NCI-H748 (cell line): Measurements from ENCODE around the gene IDUA.

Source experiments
- DNase-seq: peaks from one replicate; lab custom pipeline; 2025; ENCODE audit not compliant: unreplicated experiment; lab: John Stamatoyannopoulos, UW

Gene IDUA

DNA sequence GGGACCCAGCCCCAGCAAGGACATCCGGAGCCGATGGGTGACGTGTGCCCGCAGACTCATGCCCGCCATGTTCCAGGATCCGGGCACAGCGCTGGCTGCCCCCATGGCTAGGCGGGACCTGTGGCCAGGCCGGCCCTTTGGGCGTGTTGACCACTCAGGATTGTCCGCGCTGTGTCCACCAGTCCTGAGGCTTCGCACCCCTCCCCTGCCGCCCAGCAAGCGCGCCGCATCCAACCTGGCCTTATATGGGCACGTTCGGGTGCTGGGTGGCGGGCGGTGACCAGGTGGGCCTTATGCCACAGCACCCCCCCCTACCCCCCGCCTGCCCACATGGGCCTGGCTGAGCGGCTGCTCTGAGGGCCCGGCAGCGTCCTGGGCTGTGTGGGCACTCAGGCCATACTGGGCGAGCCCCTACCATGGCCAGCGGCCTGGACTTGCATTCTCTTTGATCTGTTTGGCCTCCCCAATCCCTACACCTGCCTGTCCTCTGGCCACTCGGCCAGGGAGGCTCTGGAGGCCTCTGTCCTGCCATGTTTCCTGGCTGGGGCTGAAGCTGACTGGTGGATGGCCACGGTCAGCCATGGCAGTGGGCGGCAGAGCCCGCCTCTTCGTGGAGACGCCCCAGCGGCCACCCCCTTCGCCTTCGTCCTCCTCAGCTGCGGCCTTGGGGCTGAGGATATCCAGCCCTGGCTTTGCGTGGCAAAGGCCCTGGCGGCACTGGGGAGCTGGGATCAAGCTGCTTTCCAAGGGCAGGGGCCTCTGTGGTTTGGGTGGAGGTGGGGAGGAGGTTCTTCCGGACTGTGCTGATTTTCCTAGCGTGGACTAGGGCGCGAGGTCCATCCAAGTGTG lies 26.6 kb downstream of the IDUA start:
- DNase-seq: no peak

DNA sequence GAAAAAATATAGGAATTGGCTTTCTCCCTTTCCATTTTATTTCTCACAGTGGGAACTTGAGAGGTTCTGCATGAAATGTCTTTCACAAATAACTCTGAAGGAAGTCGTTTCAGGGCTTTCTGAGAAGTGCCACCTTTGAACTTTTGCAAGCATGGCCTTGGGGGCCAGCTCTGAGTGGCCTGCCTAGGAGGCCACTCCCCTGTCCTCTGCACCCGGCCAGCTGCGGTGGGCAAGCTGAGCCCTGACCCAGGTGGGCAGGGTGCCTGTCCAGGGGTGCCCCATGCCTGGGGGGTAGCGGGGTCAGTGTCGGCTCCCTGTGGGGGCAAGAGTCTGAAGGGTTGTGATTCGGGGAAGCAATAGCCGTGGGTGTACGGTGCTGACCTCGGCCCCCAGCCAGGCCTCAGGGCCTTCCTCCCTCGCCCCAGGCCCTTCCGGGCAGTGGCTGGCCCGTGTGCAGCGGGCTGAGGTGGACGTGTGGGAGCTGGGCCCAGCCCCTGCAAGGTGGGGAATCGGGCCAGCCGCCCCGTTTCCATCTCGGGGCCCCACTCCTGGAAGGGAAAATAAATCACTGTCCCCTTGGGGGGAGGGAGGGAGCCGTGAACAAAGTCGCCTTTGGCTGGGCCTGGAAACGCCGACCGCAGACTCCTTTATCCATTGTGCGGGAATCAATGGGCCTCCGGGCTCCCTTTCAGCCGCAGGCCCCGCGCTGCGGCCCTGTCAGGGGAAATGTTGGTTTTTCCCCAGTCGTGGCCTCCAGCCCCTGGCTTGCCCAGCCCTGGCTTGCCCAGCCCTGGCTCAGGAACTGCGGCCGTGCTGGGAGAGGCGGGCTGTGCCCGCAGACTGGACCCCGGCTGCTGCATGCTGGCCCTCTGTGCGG lies 27.7 kb downstream of the IDUA start:
- no peak for DNase-seq

DNA sequence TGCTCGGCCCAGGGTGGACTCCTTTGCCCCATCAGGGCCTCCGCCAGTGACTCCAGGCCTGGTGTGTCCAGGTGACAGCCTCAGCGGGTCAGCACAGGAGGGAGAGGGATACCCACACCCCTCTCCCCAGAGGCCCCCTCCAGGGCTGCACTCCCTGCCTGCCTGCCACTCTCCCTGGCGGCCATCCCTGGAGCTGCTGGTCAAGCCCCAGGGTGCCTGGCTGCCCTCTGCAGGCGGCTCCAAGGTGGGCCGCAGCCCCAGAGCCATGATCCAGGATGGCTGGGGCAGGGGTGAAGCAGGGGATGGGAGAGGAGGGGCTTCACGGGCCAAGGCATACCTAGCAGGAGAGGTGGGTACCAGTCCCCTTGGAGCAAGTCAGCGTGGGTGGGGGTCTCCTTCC lies 28.3 kb downstream of the IDUA start:
- DNase-seq: no peak

DNA sequence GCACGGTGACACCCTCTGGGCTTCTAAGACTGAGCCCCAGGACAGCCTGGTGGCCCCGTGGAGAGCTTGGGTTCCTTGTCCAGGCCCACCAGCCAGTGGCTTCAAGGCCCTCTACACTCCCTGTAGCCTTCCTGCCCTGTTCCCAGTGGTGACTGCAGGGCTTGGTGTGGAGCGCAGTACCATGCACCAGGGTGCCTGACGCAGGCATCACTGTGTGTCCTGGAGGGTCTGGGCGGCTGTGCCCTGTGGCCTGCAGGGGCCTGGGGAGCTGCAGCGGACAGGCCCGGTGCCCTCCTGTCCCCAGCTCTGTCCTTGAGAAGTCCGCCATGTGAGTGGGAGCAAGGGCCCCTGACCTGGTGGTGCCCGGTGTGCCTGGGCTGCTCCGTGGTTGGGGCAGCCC lies 28.9 kb downstream of the IDUA start:
- DNase-seq: no peak

DNA sequence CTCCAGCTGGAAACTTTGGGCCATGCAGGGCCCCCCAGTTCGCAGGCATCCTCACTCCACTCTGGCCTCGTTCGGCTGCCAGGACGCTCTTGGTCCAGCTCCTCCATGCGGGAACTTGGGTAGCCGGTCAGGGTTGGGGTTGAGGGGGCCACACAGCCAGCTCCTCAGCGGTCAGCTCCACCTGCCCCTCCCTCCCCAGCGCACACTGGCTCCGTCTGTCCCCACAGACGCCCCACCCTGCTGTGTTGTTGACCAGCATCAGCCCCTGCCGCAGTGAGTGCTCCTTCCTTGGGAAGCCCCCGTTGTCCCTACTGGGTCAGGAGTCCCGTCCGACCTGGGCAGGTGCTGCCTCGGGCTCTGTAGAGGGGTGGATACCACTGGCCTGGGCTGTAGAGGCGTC lies 30.4 kb downstream of the IDUA start:
- DNase-seq: no peak

DNA sequence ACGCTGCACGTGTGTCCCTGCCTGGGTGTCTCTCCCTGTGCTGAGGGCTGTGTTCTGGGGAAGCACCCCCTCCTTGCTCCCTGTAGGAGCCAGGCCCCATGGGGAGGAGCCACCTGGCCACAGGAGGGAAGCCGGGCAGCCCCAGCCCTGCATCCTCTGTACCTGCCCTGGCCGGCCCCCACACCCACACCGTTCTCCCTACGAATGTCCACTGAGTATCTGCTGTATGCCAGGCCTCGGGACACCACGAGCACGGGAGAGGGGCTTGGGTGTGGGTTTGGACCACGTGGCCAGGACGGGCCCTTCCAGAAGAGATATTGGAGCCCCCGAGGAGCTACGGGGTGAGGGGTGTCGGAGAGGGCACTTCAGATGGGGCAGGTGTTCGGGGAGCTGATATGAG lies 30.9 kb downstream of the IDUA start:
- no peak for DNase-seq

DNA sequence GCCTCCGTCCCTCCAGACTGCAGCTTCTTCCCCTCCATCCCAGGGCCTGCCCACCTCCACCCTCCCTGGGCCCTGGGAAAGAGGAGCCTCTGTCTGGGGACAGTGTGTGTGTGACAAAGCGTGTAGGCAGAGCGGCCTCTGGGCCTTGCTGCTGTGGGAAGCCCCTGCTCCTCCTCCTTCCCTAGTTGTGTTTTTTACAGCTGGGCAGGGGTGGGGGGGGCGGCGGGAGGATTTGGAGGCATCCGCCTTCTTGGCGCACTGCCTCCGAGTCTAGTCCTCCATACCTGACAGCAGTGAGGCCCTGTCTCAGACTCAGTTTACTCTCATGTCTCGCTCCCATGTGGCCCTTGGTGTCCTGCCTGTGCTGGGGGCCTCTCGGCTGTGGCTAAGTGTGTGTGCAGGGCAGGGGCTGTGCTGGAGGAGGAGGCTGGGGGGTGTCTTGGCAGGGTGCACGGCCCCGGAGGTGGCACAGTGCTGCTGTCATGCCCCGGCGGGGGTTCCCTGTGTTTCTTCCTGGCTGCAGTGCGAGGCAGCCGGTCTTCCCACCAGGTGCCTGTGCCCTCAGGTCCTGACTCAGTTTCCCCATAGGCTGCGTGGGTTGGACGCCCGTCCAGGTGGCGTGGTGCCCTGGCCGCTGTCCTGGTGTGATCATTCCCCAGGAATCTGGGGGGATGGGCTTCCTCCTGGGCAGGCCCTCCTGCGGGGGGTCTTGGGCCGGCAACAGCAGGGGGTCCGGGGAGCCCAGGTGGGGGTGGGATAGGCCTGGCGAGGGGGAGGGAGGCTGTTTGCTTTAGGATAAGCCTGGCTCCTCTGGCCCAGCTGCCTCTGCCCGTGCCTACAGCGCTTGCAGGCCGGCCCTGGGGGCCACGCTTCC lies 31.5 kb downstream of the IDUA start:
- DNase-seq: no peak

DNA sequence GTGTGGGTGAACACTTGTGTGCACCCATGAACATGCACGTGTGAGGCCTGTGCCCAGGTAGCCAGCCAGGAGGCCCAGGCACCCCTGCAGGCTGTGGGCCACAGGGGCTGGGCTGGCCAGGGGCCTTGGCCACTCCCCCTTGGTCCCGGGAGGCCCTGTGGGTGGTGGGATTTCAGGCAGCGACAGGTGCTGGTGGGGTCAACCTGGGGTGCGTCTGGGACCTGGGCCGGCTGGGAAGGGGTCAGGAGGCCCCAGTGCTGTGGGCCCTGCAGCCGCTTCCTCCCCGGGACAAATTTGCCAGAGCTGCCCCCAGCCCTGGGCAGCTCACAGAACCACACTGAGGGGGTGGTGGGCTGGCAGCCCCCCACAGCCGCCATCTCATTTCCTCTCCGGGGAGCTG lies 32.5 kb downstream of the IDUA start:
- DNase-seq: no peak

DNA sequence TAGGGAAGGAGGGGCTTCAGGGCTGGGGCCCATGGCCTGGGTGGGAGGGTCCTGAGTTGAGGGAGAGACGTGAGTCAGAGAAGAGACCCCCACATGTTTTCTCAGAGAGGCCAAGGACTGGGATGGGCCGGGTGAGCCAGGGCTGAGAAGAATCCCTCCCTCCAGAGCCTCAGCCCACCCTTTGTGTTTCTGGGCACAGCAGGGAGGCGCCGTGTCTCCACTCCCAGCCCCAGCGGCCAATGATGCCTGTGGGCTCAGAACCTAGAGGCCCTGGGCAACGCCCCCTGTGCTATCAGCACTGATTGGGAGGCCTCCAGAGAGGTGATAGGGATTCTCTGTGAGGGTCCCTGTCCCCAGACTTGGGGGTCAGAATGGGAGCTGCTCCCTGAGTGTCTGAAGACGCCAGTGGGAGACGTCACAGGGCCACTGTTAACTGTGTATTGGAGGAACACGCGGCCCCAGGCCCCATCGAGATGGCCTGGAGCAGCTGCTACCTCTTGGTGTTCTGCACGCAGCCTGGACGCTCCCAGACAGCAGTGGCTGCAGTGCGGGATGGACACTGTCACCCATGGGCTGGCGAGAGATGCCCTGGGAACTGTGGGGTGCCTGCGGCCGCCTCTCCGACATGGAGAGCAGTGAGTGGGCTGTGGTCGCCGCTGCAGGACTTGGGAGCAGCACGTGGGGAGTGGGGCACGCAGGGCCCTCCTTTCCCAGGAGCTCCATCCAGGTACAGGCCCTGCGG lies 33.1 kb downstream of the IDUA start:
- no peak for DNase-seq

DNA sequence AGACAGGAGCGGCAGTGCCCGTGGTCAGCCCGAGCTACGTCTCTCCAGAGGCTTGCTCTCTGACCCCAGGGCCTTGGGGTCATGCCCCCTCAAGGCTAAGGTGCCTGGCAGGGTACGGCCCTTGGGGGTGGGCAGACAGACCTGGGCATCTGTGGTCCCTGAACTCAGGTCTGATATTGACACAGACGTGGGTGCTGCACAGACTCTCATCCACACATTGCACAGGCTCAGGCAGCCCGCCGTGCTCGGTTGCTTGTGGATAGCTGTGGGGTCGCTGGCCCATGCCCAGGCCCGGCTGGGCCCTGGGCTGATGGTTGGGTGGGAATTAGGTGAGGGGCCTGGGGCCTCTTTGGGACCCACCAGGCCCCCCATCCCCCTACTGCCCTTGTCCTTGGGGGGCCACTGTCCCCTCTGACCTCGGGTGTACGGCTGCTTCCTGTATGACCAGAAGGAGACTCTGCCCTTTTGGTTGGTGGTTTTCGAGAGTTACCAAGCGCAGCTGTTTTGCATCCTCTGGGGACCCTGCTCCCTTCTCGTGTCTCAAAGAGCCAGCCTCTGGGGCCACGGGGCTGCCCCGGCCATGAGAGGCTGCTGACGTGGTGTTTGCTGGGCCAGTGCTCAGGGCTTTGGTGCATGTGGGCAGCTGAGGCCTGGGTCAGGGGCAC lies 34.7 kb downstream of the IDUA start:
- DNase-seq: no peak

DNA sequence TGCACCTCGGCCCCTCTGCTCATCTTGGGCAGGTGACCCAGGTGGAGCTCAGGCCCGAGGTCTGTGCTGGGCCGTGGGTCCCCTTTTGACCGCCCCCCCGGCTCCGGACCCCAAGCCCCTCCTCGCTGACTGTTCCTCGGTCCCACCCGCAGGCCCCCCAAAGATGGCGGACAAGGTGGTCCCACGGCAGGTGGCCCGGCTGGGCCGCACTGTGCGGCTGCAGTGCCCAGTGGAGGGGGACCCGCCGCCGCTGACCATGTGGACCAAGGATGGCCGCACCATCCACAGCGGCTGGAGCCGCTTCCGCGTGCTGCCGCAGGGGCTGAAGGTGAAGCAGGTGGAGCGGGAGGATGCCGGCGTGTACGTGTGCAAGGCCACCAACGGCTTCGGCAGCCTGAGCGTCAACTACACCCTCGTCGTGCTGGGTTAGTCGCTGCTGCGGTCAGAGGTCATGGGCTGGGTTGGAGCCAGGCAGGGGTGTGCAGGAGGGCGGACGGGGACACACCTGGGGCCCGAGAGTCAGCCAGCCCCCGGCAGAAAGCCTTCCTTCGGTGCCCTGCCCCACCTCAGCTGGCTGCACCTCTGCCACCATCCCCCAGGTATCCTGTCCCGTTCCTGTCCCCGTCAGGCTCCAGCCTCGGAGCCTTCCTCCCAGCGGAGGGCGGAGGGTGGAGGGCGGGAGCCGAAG lies 35.4 kb downstream of the IDUA start:
- DNase-seq: no peak

DNA sequence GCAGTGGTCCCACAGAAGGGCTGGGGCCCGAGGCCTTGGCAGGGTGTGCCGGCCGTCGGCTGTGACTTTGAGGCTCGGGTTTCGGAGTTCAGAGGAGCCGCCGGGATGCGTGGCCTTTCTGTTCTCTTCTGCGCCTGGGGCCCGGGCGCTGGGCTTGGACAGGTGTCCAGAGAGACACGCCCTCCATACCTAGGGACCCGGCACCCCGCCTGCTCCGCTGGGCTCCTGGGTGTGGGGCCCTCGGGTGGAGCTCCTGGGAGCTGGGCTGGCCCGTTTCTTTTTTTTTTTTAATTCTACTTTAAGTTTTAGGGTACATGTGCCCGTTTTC lies 35.9 kb downstream of the IDUA start:
- DNase-seq: no peak

DNA sequence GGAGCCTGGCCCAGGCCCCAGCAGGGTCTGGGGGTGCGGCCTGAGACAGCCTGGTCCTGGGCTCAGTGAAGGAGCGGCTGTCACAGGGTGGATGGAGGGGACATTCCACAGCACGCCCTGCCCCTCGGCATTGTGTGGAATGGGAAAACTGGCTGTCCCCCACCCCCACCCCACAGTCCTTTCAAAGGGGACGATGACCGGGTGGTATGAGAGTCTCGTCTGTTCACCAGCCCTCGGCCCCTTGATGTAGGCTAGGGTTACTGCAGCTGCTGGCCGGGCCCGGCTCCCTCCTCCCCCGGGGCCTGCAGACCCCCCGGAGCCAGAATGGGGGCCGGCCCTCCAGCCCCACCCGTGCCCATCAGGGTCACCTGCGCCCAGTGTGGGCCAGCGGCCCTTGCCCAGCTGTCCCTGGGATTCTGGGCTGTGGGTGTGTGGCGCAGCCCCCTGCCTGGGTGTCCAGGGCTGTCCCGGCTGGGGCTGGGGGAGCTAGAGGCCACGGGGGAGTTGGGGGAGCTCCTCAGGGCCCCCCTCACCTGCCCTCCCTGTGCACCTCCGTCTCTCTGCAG lies 36.3 kb downstream of the IDUA start:
- DNase-seq: no peak

DNA sequence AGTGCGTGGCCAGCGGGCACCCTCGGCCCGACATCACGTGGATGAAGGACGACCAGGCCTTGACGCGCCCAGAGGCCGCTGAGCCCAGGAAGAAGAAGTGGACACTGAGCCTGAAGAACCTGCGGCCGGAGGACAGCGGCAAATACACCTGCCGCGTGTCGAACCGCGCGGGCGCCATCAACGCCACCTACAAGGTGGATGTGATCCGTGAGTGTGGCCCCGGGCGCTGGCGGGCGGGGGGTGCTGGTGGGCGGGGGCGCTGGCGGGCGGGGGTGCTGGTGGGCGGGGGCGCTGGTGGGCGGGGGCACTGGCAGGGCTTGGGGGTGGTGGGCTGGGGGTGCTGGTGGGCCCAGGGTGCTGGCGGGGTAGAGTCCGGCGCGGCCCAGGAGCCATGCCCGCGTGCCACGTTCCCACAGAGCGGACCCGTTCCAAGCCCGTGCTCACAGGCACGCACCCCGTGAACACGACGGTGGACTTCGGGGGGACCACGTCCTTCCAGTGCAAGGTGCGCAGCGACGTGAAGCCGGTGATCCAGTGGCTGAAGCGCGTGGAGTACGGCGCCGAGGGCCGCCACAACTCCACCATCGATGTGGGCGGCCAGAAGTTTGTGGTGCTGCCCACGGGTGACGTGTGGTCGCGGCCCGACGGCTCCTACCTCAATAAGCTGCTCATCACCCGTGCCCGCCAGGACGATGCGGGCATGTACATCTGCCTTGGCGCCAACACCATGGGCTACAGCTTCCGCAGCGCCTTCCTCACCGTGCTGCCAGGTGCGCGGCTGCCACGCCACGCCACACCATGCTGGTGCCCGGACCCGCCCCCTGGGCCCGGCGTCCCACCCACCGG lies 37.3 kb downstream of the IDUA start:
- no peak for DNase-seq

DNA sequence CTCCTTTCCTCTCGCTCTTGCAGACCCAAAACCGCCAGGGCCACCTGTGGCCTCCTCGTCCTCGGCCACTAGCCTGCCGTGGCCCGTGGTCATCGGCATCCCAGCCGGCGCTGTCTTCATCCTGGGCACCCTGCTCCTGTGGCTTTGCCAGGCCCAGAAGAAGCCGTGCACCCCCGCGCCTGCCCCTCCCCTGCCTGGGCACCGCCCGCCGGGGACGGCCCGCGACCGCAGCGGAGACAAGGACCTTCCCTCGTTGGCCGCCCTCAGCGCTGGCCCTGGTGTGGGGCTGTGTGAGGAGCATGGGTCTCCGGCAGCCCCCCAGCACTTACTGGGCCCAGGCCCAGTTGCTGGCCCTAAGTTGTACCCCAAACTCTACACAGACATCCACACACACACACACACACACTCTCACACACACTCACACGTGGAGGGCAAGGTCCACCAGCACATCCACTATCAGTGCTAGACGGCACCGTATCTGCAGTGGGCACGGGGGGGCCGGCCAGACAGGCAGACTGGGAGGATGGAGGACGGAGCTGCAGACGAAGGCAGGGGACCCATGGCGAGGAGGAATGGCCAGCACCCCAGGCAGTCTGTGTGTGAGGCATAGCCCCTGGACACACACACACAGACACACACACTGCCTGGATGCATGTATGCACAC lies 38.2 kb downstream of the IDUA start:
- no peak for DNase-seq

DNA sequence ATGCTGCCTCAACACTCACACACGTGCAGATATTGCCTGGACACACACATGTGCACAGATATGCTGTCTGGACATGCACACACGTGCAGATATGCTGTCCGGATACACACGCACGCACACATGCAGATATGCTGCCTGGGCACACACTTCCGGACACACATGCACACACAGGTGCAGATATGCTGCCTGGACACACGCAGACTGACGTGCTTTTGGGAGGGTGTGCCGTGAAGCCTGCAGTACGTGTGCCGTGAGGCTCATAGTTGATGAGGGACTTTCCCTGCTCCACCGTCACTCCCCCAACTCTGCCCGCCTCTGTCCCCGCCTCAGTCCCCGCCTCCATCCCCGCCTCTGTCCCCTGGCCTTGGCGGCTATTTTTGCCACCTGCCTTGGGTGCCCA lies 39.3 kb downstream of the IDUA start:
- no peak for DNase-seq

DNA sequence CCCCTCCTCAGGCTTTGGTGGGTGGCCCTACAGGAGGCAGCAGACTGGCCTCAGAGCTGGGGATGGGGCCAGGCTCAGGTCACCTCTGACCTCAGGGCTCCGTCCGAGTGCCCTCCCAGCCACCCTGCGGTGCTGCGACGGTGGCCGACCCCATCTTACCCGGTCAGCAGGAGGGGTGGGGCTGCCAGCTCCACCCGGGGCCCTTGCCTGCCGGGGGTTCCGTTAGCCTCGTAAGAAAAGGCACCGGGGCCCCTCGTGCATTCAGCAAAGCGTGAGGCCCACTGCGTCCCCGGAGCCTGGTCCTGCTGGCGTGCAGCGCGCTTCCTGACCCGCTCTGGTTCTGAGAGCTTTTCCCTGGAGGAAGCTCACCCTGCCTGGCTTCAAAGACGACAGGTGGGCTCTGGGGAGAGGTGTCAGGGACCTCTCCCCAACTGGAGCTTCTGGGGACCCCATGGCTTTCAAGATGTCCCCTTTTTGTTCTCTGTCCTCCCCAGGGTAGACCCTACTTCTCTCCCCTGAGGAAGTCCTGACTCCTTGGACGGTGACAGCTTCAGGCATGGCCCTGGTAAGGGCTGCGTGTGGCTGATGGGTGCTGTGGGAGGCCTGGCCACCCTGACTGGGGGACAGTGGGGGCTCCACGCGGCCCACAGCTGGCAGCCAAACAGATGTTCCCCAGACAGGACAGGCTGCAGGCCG lies 40.5 kb downstream of the IDUA start:
- DNase-seq: no peak
